ENCODE results near the gene DYRK3. TPM values are rescaled to one million over a fixed set of nuclear protein-coding genes. Genes with fewer than 3 reads are reported as not detected.

The DYRK3 gene
- total RNA-seq, 2 experiments from 2014 or later, result 5.2 to 5.3 TPM

DNA sequence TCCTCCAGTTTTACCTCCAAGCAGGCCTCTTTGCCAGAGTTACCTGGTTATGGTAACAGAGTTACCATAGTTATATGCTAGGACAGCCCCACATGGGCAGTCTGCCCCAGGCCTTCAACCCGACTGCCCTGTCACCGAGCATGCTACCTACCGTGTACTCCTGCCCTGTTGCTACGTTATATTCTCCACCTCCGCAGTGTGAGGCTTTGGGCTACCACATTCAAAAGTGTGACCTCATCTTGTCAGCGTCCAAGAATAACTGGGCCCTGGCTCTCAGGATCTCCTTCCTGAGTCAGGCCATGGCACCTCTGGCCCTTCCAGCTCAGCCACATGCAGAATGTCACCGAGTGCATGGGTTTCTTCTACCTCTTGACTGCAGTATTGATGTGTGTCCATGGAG is 58.3 kb downstream of the DYRK3 start:
- Mint-ChIP-seq H3K4me1 (peaks cover 47% of the 10 kb centered on the region), H3K27ac (no peak overlapping the region), H3K27me3 (no peaks in the 10 kb centered on the region), H3K9me3 (no peaks in the 10 kb centered on the region), H3K36me3 (peaks cover 17% of the 10 kb centered on the region), H3K4me3 (no peak overlapping the region)
- DNase-seq, result no peak

DNA sequence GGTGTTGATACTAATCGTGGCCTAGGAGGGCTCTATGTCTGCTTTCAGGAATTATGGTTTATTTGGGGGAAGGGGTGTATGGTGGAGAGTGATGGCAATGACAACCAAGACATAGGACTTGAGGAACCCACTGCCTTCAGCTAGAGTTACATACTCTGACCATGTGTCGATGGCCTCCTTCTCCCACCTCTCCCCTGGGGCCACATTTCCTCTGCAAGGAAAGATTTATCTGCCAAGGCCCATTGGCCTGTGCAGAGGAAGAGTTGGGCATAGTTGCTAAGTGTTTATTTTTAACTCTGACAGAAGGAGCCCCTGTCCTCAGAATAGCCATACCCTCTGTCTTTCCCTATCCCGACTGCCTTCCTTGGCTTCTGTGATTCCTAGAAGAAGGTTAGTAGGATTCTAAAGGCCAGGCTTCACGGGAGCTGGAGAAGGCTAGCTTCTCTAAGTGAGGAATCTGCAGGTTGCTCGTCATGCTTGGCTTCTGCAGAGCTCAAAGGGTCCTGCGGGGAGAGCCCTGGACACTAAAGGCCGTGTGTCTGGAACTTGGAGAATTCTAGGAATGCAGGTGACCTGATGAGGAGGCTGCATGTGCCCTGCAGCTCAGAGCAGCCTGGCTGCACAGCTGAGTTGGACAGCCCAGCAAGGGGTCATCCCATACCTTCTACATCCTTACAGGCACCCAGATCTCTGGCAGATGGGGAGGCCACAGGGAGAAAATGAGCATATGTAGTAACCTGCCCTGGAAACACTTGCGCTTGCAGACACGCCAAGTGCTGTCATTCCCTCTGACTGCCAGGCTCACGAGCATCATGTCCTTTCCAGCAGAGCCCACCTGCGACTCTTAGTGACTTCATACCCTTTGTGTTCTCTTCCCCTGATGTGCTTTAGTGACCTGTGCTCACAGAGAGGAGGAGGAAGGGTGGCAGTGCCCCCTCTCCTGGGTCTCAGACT is 59.1 kb downstream of the DYRK3 start:
- Mint-ChIP-seq H3K36me3 (peaks cover 17% of the 10 kb centered on the region), H3K4me3 (no peak overlapping the region), H3K9me3 (no peaks in the 10 kb centered on the region), H3K27ac (no peak overlapping the region), H3K4me1 (peaks cover 48% of the 10 kb centered on the region), H3K27me3 (no peaks in the 10 kb centered on the region)
- no peak for DNase-seq

DNA sequence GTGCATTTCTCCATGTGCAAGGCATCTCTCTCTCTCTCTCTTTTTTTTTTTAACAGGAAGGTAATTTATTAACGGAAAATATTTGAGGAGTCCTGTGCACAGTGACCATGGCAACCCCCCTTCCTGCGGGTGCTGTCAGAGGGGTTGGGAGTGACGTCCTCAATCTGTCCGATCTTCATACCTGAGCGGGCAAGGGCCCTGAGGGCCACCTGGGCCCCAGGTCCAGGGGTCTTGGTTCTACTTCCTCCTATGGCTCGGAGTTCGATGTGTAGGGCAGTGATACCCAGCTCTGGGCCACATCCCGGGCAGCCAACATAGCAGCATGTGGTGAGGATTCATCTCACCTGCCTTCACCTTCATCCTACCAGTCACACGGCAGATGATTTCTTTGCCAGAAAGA is 60.4 kb downstream of the DYRK3 start:
- Mint-ChIP-seq H3K9me3 (no peaks in the 10 kb centered on the region), H3K27ac (no peak overlapping the region), H3K27me3 (no peaks in the 10 kb centered on the region), H3K4me1 (peaks cover 43% of the 10 kb centered on the region), H3K36me3 (peaks cover 17% of the 10 kb centered on the region), H3K4me3 (no peak overlapping the region)
- no peak for DNase-seq

DNA sequence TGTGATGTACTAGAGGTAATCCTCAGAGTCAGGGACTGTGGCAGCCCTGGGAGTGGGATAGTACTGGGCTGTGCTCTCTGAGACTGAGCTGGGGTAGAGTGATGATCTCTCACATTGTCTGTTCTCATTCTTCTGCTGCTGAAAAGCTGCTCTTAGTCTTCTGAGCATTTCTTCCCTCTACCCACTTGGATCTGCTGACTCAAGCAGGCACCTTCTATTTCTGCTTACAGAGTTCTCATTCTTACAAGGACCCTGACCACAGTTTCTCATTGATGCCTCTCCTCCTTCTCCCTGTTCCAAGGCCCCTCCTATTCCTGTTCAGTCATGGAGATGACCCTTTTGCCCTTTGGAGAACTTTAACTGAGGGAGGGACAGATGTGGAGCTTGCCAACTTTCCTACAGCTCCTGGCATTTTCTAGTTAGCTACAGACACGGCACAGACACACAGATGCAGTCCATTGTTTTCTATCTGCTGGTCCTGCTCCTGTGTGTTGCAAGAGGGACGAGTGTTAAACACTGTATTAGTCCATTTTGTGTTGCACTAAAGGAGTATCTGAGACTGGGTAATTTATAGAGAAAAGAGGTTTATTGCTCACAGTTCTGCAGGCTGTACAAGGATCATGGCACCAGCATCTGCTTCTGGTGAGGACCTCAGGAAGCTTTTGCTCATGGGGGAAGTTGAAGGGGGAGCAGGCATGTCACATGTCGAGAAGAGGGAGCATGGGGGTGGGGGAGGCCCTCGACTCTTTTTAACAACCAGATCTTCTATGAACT is 61.7 kb downstream of the DYRK3 start:
- no peak overlapping the region for H3K27ac Mint-ChIP-seq

DNA sequence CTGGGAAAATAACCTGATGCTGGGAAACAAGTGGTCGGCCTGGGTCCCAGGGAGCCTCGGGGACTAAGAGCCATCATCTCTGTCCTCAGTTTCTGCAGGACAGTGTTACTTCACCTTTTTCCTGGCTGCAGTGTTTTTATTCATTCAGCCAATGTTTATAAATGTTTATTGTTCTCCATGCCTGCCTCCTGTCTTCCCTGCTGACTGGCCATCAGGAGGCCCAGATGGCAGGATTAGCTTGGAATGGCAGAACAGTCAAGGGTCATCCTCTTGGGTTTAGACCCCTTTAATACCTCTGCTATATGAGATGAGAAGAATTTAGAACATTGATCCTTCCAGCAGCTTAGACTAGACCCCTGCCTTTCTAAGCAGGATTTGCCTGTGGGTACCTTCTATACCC is 62.7 kb downstream of the DYRK3 start:
- no peaks in the 10 kb centered on the region for H3K9me3 Mint-ChIP-seq
- H3K4me1 Mint-ChIP-seq, result peaks cover 42% of the 10 kb centered on the region
- no peak overlapping the region for H3K4me3 Mint-ChIP-seq
- peaks cover 20% of the 10 kb centered on the region for H3K36me3 Mint-ChIP-seq
- H3K27me3 Mint-ChIP-seq, result no peaks in the 10 kb centered on the region
- H3K27ac Mint-ChIP-seq, result no peak overlapping the region
- DNase-seq, result no peak

More for the DNA sequence above, 61.7 kb downstream of the DYRK3 start:
- Mint-ChIP-seq H3K27me3 (no peaks in the 10 kb centered on the region), H3K36me3 (peaks cover 17% of the 10 kb centered on the region), H3K4me1 (peaks cover 38% of the 10 kb centered on the region), H3K4me3 (no peak overlapping the region), H3K9me3 (no peaks in the 10 kb centered on the region)
- no peak for DNase-seq

Other genes starting within 250 kb of the DYRK3 start
- gene IKBKE, start 165.1 kb upstream of the DYRK3 start, total RNA-seq, result 10 to 100 TPM; 18.7 to 19.8 TPM
- gene RASSF5, start 128.0 kb upstream of the DYRK3 start, total RNA-seq, result 100 to 1,000 TPM; 223 to 226 TPM
- gene EIF2D, start 23.1 kb upstream of the DYRK3 start, total RNA-seq, result 100 to 1,000 TPM; 112 to 113 TPM
- 10 to 100 TPM; 53.5 to 57.8 TPM for gene MAPKAPK2, start 49.4 kb downstream of the DYRK3 start, total RNA-seq
- not detected for gene IL19, start 135.2 kb downstream of the DYRK3 start, total RNA-seq
- not detected for gene IL10, start 137.0 kb downstream of the DYRK3 start, total RNA-seq
- gene IL20, start 230.1 kb downstream of the DYRK3 start, total RNA-seq, result not detected

Data from activated naive CD8-positive, alpha-beta T cell treated with anti-CD3 and anti-CD28 coated beads for 36 hours (primary cell).